ENCODE results near the gene PLAU.

- TF ChIP-seq GATA2 (IDR thresholded peaks at IDR 0.05; ENCODE audit: low read depth, low read length) = no peak
- no peak for TF ChIP-seq GATA3 (IDR thresholded peaks at IDR 0.05; ENCODE audit: low read depth, low read length)
Observed at GRCh38 chr10:73900064-73900463, 10.9 kb upstream of the PLAU start.

Data from SH-SY5Y (cell line).